ENCODE results near the gene TMEM150C.

DNA sequence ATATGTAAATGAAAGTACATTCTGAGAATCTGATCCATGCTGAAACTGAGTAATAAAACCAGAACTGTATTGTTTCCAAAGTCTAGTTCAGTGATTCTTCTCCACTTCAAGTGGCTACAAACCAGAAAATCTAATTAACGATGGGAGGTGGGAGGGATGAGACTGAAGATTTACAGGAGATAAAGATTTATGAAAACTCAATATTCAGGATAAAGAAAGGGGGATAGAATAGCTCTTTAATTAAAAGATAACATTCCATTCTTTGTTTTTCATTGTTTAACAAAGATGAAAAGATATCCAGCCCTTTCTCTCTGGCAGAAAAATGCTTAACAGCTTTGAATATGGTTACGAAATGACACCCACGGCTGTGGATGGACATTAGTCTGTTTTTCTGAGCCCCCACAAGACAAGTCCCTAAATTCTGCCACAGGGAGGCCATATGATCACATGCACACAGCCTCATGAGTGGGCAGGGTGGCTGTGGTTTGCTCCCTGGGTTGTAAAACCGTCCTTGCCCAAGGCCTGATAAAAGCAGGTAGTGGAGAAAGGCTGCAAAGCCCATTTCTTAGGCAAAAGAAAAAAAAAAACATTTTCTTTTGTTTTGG, 36.4 kb downstream of the TMEM150C start:
- TF ChIP-seq, protein P1, sequence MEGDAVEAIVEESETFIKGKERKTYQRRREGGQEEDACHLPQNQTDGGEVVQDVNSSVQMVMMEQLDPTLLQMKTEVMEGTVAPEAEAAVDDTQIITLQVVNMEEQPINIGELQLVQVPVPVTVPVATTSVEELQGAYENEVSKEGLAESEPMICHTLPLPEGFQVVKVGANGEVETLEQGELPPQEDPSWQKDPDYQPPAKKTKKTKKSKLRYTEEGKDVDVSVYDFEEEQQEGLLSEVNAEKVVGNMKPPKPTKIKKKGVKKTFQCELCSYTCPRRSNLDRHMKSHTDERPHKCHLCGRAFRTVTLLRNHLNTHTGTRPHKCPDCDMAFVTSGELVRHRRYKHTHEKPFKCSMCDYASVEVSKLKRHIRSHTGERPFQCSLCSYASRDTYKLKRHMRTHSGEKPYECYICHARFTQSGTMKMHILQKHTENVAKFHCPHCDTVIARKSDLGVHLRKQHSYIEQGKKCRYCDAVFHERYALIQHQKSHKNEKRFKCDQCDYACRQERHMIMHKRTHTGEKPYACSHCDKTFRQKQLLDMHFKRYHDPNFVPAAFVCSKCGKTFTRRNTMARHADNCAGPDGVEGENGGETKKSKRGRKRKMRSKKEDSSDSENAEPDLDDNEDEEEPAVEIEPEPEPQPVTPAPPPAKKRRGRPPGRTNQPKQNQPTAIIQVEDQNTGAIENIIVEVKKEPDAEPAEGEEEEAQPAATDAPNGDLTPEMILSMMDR (IDR thresholded peaks at IDR 0.05) = no peak
- no peak for TF ChIP-seq POLR2A (IDR thresholded peaks at IDR 0.05)

All from right lobe of liver (tissue), 4 donors.